ENCODE results near the gene ATG4B.

DNA sequence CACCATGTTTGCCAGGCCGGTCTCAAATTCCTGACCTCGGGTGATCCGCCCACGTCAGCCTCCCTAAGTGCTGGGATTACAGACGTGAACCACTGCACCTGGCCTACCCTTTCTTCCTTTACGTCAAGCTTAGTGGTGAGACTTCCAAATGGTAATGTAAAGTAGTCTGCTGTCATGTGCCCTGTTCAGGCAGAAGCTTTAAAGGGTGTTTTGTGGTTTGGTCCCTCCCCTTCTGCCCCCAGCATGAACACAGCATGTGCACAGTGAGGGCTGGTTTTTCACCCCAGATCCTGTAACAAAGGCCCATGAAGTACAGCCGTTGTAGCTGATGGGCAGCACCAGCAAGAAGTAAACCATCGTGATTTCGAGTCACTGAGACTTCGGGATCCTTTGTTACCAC is 51.8 kb downstream of the ATG4B start:
- no peak for TF ChIP-seq EP300 (IDR thresholded peaks at IDR 0.05; ENCODE audit: borderline replicate concordance)
- TF ChIP-seq CREB1 (IDR thresholded peaks at IDR 0.05; ENCODE audit: low read depth) = no peak
- no peak for TF ChIP-seq MAX (IDR thresholded peaks at IDR 0.05)
- no peak for TF ChIP-seq RAD21 (IDR thresholded peaks at IDR 0.05; ENCODE audit: low read depth)
- TF ChIP-seq FOXM1 (IDR thresholded peaks at IDR 0.05; ENCODE audit: borderline replicate concordance, low read depth) = no peak
- no peak for TF ChIP-seq REST (IDR thresholded peaks at IDR 0.05; ENCODE audit: low read depth)
